ENCODE results near the gene COL26A1. TPM values are rescaled to one million over a fixed set of nuclear protein-coding genes. Genes with fewer than 3 reads are reported as not detected.

Gene COL26A1
- total and polyA plus RNA-seq, 7 donors = 0.13 TPM; not detected in 6

GRCh38 chr7:101390901-101391301, 28.2 kb downstream of the COL26A1 start:
- TF ChIP-seq CTCF (IDR thresholded peaks at IDR 0.05) = no peak
- TF ChIP-seq EP300 (IDR thresholded peaks at IDR 0.05) = no peak
- no peak for TF ChIP-seq POLR2A (IDR thresholded peaks at IDR 0.05)
- TF ChIP-seq POLR2AphosphoS5 (IDR thresholded peaks at IDR 0.05) = no peak
- DNase-seq = no peak
- WGBS, 2 donors = 31 to 75% methylated on average over 7 of the region's 7 CpGs
- intact Hi-C loops (cut with DNase I) = no loop called here
- Histone ChIP-seq H3K27ac (no peak overlapping the region), H3K27me3 (peaks cover 0 to 64% (median 5%) of the 10 kb centered on the region in 3 donors), H3K4me1 (peaks cover 0 to 4% (median 0%) of the 10 kb centered on the region in 4 donors), H3K36me3 (no peaks in the 10 kb centered on the region), H3K9me3 (no peaks in the 10 kb centered on the region), H3K4me3 (no peak overlapping the region)

- no peak overlapping the region for H3K27ac ChIP-seq
- H3K36me3 ChIP-seq = no peaks in the 10 kb centered on the region
- no peak overlapping the region for H3K4me3 ChIP-seq
- H3K4me1 ChIP-seq = peaks cover 0 to 2% (median 0%) of the 10 kb centered on the region in 4 donors
- H3K27me3 ChIP-seq = peaks cover 0 to 56% (median 5%) of the 10 kb centered on the region in 3 donors
- intact Hi-C loops (cut with DNase I) = no loop called here
- 80 to 88% methylated on average over 6 of the region's 6 CpGs for WGBS, 2 donors
- TF ChIP-seq CTCF (IDR thresholded peaks at IDR 0.05) (no peak), POLR2A (IDR thresholded peaks at IDR 0.05) (no peak), POLR2AphosphoS5 (IDR thresholded peaks at IDR 0.05) (no peak), EP300 (IDR thresholded peaks at IDR 0.05) (no peak)
- DNase-seq = no peak
- H3K9me3 ChIP-seq = no peaks in the 10 kb centered on the region
Observed at GRCh38 chr7:101391991-101392390, 29.3 kb downstream of the COL26A1 start.

- no peaks in the 10 kb centered on the region for H3K9me3 ChIP-seq
- 85 to 92% methylated on average over 3 of the region's 3 CpGs for WGBS, 2 donors
Observed at GRCh38 chr7:101393865-101394264, 31.2 kb downstream of the COL26A1 start.

GRCh38 chr7:101395376-101395775, 32.7 kb downstream of the COL26A1 start:
- TF ChIP-seq EP300 (IDR thresholded peaks at IDR 0.05) (no peak), CTCF (IDR thresholded peaks at IDR 0.05) (no peak), POLR2AphosphoS5 (IDR thresholded peaks at IDR 0.05) (no peak), POLR2A (IDR thresholded peaks at IDR 0.05) (no peak)
- no peak for DNase-seq
- Histone ChIP-seq H3K9me3 (no peaks in the 10 kb centered on the region), H3K36me3 (no peaks in the 10 kb centered on the region), H3K27ac (no peak overlapping the region), H3K27me3 (peaks cover 0 to 36% (median 5%) of the 10 kb centered on the region in 3 donors), H3K4me1 (no peaks in the 10 kb centered on the region), H3K4me3 (no peak overlapping the region)
- intact Hi-C loops (cut with DNase I) = no loop called here
- 69 to 73% methylated on average over 7 of the region's 7 CpGs for WGBS, 2 donors

More at GRCh38 chr7:101393865-101394264, 31.2 kb downstream of the COL26A1 start:
- no peak overlapping the region for H3K4me3 ChIP-seq
- TF ChIP-seq EP300 (IDR thresholded peaks at IDR 0.05) = no peak
- TF ChIP-seq CTCF (IDR thresholded peaks at IDR 0.05) = no peak
- TF ChIP-seq POLR2AphosphoS5 (IDR thresholded peaks at IDR 0.05) = no peak
- TF ChIP-seq POLR2A (IDR thresholded peaks at IDR 0.05) = no peak
- intact Hi-C loops (cut with DNase I) = no loop called here
- no peak overlapping the region for H3K27ac ChIP-seq
- no peaks in the 10 kb centered on the region for H3K4me1 ChIP-seq
- DNase-seq = no peak
- H3K36me3 ChIP-seq = no peaks in the 10 kb centered on the region
- H3K27me3 ChIP-seq = peaks cover 0 to 47% (median 5%) of the 10 kb centered on the region in 3 donors

DNA sequence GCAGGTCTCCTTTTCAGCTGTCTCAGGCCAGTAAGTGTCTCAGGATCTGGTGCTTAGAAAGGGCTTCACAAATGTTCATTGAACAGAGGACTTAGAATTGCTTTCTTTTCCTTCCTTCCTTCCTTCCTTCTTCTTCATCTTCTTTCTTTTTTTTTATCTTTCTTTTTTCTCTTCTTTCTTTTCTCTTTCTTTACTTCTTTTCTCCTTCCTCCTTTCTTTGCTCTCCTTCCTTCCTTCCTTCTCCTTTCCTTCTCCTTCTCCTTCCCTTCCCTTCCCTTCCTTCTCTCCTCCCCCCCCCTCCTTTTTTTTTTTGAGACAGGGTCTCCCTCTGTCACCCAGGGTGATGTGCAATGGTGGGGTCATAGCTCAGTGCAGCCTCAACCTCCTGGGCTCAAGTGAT, 34.6 kb downstream of the COL26A1 start:
- Histone ChIP-seq H3K4me1 (peaks cover 0 to 6% (median 3%) of the 10 kb centered on the region in 4 donors), H3K9me3 (no peaks in the 10 kb centered on the region), H3K27ac (no peak overlapping the region), H3K27me3 (peaks cover 0 to 24% (median 0%) of the 10 kb centered on the region in 3 donors), H3K4me3 (no peak overlapping the region), H3K36me3 (no peaks in the 10 kb centered on the region)
- no peak for DNase-seq
- intact Hi-C loops (cut with DNase I) = no loop called here
- TF ChIP-seq CTCF (IDR thresholded peaks at IDR 0.05) (no peak), POLR2A (IDR thresholded peaks at IDR 0.05) (no peak), EP300 (IDR thresholded peaks at IDR 0.05) (no peak), POLR2AphosphoS5 (IDR thresholded peaks at IDR 0.05) (no peak)
